GM10266 (cell line): ENCODE measurements around the gene LPGAT1.

Experiments used
- DNase-seq: peaks from one replicate; pipeline ENCODE4 v3.0.0; 2012; ENCODE audit errors: extremely low spot score
- TF ChIP-seq, protein P1 (sequence below): IDR thresholded peaks from 2 replicates; pipeline ENCODE4 v1.5.1; 2012; ENCODE audit warnings: mild to moderate bottlenecking, low read depth; ENCODE audit not compliant: control insufficient read depth, insufficient read depth; ENCODE audit errors: missing control alignments

LPGAT1 gene

DNA sequence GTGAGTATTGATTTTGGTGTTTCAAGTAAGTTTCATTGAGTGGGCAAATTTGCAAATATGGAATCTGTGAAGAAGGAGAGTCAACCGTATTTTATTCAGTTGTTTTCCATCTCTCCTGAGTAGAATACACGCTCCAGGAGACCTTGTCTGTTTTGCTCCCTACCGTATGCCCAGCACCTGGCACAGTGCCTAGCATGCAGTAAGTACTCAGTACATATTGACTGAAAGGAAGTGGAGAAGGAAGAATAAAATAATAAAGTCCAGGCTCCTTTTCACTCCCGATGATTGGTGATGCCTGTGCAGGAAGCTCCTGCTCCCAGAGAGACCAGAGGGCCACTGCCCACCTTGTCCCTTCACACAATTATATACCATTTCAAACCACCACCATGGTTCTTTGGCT, 95.8 kb downstream of the LPGAT1 start:
- no peak for DNase-seq
- TF ChIP-seq, protein P1, sequence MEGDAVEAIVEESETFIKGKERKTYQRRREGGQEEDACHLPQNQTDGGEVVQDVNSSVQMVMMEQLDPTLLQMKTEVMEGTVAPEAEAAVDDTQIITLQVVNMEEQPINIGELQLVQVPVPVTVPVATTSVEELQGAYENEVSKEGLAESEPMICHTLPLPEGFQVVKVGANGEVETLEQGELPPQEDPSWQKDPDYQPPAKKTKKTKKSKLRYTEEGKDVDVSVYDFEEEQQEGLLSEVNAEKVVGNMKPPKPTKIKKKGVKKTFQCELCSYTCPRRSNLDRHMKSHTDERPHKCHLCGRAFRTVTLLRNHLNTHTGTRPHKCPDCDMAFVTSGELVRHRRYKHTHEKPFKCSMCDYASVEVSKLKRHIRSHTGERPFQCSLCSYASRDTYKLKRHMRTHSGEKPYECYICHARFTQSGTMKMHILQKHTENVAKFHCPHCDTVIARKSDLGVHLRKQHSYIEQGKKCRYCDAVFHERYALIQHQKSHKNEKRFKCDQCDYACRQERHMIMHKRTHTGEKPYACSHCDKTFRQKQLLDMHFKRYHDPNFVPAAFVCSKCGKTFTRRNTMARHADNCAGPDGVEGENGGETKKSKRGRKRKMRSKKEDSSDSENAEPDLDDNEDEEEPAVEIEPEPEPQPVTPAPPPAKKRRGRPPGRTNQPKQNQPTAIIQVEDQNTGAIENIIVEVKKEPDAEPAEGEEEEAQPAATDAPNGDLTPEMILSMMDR: no peak

DNA sequence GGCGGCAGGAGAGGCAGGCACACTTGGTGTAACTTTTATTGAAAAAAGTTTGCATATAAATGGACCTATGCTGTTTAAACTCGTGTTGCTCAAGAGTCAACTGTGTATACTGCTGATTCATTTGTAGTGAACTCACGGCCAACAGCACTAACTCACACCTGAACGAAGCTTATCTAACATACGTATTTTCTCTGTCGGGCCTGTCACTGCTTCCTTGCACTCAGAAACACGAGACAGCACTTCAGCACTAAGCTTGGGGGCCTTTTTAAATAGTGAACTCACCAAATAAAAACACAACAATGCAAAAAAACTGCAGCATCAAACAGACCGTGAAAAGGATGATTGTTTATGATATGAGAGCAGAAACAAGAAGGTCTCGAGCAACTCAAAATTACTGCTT, 96.2 kb downstream of the LPGAT1 start:
- TF ChIP-seq, protein P1: no peak
- DNase-seq: no peak

DNA sequence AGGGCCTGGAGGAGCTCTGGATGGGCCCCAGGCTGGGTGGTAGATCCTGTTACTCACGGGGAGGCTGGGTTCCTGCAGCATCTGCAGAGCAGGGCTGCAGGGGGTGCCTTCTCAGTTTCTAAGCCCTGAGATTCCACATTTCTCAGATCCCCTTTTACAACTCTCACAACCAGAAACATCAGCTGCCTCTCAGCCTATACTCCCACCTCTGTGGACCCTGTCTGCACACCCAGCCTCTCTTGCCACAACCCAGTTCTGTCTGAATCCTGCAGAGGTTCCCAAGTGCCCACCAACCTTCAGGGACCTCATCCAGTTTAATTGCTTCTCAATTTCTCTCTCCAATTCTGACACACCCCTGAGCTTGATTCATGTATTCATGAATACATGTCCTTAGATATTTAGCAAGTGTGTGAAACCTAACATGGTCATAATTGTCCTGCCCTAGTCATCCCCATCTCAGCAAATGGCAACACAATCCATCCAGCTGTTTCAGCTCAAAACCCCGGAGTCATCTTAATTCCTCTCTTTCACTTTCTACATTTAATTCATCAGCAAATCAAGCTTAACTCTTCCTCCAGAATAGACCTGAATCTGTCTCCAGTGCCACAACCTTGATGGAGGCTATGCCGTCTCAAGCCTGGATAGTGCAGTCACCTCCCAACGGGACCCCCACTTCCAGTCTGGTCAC, 98.1 kb downstream of the LPGAT1 start:
- peak; percentile 20 for DNase-seq
- TF ChIP-seq, protein P1: peak; percentile 2

DNA sequence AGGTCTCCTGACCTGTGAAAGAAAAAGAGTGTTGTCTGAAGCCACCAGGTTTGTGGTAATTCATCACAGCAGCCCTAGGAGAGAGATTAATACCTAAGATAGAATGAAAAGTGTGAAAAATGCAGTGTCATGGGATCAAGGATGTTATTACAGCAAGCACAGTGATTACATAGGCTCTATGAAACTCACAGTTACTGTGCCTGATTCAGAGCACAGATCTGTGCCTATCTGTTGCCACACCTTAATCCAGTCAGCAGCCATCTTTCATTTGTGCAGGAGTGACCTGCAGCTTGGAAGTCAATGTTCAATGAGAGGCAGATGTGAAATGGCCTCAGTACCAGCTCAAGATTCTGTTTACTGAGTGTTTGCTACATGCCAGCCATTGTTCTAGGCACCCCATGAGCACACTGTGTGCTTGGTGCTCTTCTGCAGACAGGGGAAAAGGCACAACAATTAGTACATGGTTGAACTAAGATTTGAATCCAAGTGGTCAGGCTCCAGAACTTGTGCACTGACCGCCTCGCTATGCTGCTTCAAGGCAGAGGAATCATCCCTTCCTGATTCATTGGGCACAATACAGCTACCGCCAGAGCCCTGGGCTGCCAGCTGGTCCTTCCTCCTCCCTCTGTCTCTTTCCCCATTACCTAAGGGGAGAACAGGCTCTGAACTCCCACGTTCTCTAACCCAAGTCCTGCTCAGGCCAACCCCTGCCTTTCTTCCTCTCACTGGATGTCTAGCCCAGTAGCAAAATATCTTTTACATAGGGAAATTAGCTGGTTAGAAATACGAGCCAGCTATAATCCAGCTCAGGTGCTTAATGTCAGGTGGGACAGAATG, 98.9 kb downstream of the LPGAT1 start:
- TF ChIP-seq, protein P1: no peak
- DNase-seq: no peak

DNA sequence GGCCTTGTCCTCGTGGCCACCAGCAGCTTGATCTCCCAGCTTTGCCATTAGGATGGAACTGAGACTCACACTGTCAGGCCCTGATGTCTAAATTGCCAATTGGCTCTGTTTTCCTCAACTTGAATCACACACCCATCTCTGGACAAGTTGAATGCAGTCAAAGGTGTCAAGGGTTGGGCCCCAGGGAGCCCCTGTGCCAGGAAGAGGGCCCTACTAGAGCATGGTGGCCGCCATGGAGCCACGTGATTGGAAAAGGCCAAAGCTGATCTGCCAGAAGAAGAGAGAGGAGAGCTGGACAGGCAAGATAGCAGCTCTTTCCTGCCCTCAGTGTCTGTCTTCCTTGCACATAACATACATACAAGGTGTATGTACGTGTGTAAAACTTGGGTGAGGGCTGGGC, 100.2 kb downstream of the LPGAT1 start:
- DNase-seq: no peak
- TF ChIP-seq, protein P1: no peak

DNA sequence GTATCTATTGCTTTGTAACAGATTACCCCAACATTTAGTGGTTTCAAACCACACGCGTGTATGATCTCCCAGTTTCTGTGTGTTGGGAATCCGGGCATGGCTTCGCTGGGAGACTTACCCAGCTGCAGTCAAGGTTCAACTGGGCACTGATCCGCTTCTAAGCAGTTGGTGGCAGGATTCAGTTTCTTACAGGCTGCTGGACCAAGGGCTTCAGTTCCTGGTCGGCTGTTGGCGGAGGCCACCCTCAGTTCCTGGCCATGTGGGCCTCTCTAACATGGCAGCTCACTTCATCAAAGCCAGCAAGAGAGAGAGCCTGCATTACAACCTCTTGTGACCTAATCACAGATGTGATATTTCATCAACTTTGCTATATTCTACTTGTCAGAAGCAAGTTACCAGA, 101.3 kb downstream of the LPGAT1 start:
- TF ChIP-seq, protein P1: no peak

DNA sequence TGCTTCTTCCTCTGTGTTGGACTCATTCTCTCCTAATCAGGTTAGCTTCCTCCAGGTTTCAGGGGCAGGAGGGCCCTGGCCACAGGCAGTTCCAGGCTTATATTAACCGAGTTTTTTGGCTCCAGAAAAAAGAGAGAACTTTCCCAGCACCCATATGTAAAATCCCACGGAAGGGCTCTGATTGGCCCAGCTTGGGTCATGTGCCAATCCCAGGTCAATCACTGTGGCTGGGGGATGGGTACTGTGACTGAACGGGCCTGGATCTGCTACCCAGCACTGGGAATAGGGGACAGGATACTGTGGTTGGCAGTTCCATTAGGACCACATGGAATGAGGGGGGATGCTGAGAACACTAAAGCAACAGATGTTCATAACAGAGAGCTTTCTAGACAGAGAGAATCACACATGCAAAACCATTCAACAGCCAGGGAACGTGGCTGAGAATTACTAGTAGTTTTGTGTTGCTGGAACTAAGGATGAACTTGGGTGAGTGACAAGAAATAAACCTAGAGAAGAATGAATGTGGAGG, 104.0 kb downstream of the LPGAT1 start:
- DNase-seq: no peak

More for the DNA sequence above, 101.3 kb downstream of the LPGAT1 start:
- no peak for DNase-seq

More for the DNA sequence above, 104.0 kb downstream of the LPGAT1 start:
- TF ChIP-seq, protein P1: no peak
